Iris pigment epithelial cell (primary cell): ENCODE measurements around the gene NR1H2.
A peak's percentile ranks its signal among the peaks of the same experiment; 100 is the strongest.

Experiments
- DNase-seq: peaks from one replicate; pipeline ENCODE4 v3.0.0-alpha.2; 2011; ENCODE audit warnings: low read depth

Gene NR1H2

GRCh38 chr19:50423279-50424113 lies 47.2 kb downstream of the NR1H2 start:
- no peak for DNase-seq

GRCh38 chr19:50425581-50425980 lies 49.3 kb downstream of the NR1H2 start:
- DNase-seq, result no peak

- no peak for DNase-seq
Measured at GRCh38 chr19:50427318-50427925, 51.2 kb downstream of the NR1H2 start.

- peak; percentile 89 for DNase-seq
Measured at GRCh38 chr19:50427997-50428425, 51.8 kb downstream of the NR1H2 start.

GRCh38 chr19:50428772-50429463 lies 52.7 kb downstream of the NR1H2 start:
- DNase-seq, result no peak

- DNase-seq, result no peak
Measured at GRCh38 chr19:50430888-50431342, 54.7 kb downstream of the NR1H2 start.

- DNase-seq, result peak; percentile 45
Measured at GRCh38 chr19:50431343-50432220, 55.3 kb downstream of the NR1H2 start.

GRCh38 chr19:50432221-50433028 lies 56.2 kb downstream of the NR1H2 start, which contains the start of gene MYBPC2:
Gene MYBPC2 (plus strand): TSS chr19:50432892. CDS start chr19:50432954, 62 bp downstream.
- peak; percentile 17 for DNase-seq
